Gastrocnemius medialis (tissue), 4 donors: Measurements from ENCODE around the gene DIP2C. TPM values are rescaled to one million over a fixed set of nuclear protein-coding genes. Genes with fewer than 3 reads are reported as not detected.

Experiments used
- ATAC-seq, 2 donors: fragments of 150-250 bp; one replicate each; pipeline ENCODE4 v1.9.1; 2016
- DNase-seq, 2 donors: peaks; one replicate each; pipeline ENCODE4 v3.0.0-alpha.2; 2019
- H3K27ac ChIP-seq, 4 donors: fragments of 200-600 bp; sonication (generic); 1 replicate in 1 of 4; 2 replicates in 3 of 4; pipeline ENCODE4 v1.5.1; 2016 to 2018; ENCODE audit warnings: mild to moderate bottlenecking in 2 of 4, moderate library complexity in 1 of 4
- H3K27me3 ChIP-seq, 3 donors: fragments of 200-600 bp; sonication (generic) in 2 of 3; 1 replicate in 1 of 3; 2 replicates in 2 of 3; pipeline versions ENCODE4 v1.5.1 to v1.6.0; 2016 to 2019; ENCODE audit warnings: mild to moderate bottlenecking in 1 of 3, moderate library complexity in 1 of 3
- H3K36me3 ChIP-seq, 2 donors: fragments of 200-600 bp; sonication (generic) in 1 of 2; one replicate each; pipeline ENCODE4 v1.5.1; 2017 to 2018
- H3K4me1 ChIP-seq, 2 donors: fragments of 200-600 bp; sonication (generic) in 1 of 2; one replicate each; pipeline ENCODE4 v1.5.1; 2016 to 2017; ENCODE audit warnings: mild to moderate bottlenecking in 2 of 2
- H3K4me3 ChIP-seq, 4 donors: fragments of 200-600 bp; sonication (generic) in 3 of 4; 1 replicate in 1 of 4; 2 replicates in 3 of 4; pipeline ENCODE4 v1.5.1; 2016 to 2019; ENCODE audit warnings: mild to moderate bottlenecking in 2 of 4
- H3K9me3 ChIP-seq, 3 donors: fragments of 200-600 bp; sonication (generic) in 2 of 3; 1 replicate in 1 of 3; 2 replicates in 2 of 3; pipeline ENCODE4 v1.5.1; 2016 to 2019
- POLR2A ChIP-seq, 2 donors: fragments of 450-650 bp; IDR thresholded peaks; one replicate each; pipeline ENCODE4 v1.6.1; 2017; ENCODE audit warnings: antibody characterized with exemption in 2 of 2, mild to moderate bottlenecking in 2 of 2, moderate library complexity in 2 of 2
- in situ Hi-C, 4 donors: fragments of 200-750 bp; cut with MboI; loops; one replicate each; pipeline versions ENCODE4 v1.15.0 to v1.8.0; 2017; ENCODE audit warnings: low sequenced_read_pairs in 4 of 4
- intact Hi-C: fragments of 100-400 bp; cut with DNase I; formaldehyde crosslinking; loops from one replicate; pipeline ENCODE4 v1.15.1; 2023; ENCODE audit warnings: low total_unique reads
- total RNA-seq, 4 donors: library from RNA; depleted of rRNA; stranded (reverse); fragments of >200 nt; gene quantifications; one replicate each; pipeline versions ENCODE4 v1.1.0 to v1.2.3, GENCODE V29; 2016
- TF ChIP-seq, protein P1 (sequence below), 5 experiments: fragments of 450-650 bp in 3 of 5; fragments of 200-600 bp in 2 of 5; sonication (generic) in 2 of 5; IDR thresholded peaks in 4 of 5; conservative IDR thresholded peaks in 1 of 5; 1 replicate in 4 of 5; 2 replicates in 1 of 5; pipeline ENCODE4 v1.5.1; 2016 to 2019; ENCODE audit warnings: antibody characterized with exemption in 5 of 5, mild to moderate bottlenecking in 3 of 5, moderate library complexity in 3 of 5

Gene DIP2C
- total RNA-seq, 4 donors from 2014 or later: 19.1 to 60.0 (median 30.2) TPM

DNA sequence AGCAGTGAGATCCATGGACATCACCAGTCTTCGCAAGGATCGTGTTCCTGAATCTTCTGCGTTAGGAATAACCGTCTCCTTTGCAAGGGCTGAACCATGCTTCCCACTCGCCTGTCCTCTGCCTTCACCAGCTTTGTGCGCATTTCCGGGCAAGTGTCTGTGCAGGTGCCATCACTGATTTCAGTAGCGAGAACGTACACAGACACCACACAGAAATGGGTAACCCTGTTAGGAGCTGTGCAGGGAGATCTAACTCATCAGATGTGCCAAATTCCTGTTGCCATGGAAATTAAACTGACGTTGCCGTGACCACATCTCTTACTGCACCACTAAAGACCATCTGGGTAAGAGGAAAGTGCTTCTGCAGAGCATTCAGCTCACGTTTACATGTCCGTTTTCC lies 146.3 kb downstream of the DIP2C start:
- in situ Hi-C loops: no loop called here
- ATAC-seq (no peak), DNase-seq (no peak)
- H3K27ac ChIP-seq: no peak overlapping the region
- no peaks in the 10 kb centered on the region for H3K36me3 ChIP-seq
- H3K4me1 ChIP-seq: no peaks in the 10 kb centered on the region
- no peak overlapping the region for H3K4me3 ChIP-seq
- intact Hi-C loops: no loop called here
- TF ChIP-seq, protein P1, sequence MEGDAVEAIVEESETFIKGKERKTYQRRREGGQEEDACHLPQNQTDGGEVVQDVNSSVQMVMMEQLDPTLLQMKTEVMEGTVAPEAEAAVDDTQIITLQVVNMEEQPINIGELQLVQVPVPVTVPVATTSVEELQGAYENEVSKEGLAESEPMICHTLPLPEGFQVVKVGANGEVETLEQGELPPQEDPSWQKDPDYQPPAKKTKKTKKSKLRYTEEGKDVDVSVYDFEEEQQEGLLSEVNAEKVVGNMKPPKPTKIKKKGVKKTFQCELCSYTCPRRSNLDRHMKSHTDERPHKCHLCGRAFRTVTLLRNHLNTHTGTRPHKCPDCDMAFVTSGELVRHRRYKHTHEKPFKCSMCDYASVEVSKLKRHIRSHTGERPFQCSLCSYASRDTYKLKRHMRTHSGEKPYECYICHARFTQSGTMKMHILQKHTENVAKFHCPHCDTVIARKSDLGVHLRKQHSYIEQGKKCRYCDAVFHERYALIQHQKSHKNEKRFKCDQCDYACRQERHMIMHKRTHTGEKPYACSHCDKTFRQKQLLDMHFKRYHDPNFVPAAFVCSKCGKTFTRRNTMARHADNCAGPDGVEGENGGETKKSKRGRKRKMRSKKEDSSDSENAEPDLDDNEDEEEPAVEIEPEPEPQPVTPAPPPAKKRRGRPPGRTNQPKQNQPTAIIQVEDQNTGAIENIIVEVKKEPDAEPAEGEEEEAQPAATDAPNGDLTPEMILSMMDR (IDR thresholded peaks at IDR 0.05 in 4 of 5, conservative IDR thresholded peaks at IDR 0.05 in 1 of 5): no peak
- no peak for TF ChIP-seq POLR2A (IDR thresholded peaks at IDR 0.05)
- no peaks in the 10 kb centered on the region for H3K27me3 ChIP-seq
- H3K9me3 ChIP-seq: no peaks in the 10 kb centered on the region

DNA sequence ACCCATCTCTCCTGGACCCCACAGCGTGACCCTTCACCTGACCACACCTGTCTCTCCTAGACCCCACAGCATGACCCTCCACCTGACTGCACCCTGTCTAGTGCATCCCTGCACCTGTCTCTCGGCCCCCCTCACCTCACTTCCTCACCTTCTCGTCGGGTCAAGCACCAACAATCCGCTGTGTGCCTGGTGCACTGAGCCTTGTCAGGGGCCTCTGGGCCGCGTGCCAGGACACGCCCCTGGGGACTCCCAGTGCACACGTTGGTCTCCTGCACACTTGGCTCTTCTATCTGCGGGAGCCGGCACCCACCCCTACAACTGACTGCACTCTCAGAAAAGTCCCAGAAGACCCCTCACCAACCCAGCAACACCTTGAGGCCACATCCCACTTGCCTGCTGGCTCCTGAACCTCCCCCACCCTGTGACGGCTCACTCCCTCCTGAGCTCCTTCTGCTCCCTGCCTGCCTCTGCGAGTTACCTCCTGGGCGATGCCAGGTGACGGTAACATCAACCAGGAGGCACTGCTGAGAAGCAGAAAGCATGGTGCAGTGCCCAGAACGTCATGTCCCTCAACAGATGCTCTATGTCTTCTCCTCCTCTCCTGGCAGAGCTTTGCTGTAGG lies 147.6 kb downstream of the DIP2C start:
- intact Hi-C loops (no loop called here), in situ Hi-C loops (no loop called here)
- H3K4me1 ChIP-seq: no peaks in the 10 kb centered on the region
- no peak for ATAC-seq
- H3K27me3 ChIP-seq: no peaks in the 10 kb centered on the region
- TF ChIP-seq POLR2A (IDR thresholded peaks at IDR 0.05): no peak
- TF ChIP-seq, protein P1 (IDR thresholded peaks at IDR 0.05 in 4 of 5, conservative IDR thresholded peaks at IDR 0.05 in 1 of 5): no peak
- no peak overlapping the region for H3K27ac ChIP-seq
- H3K4me3 ChIP-seq: no peak overlapping the region
- DNase-seq: no peak
- no peaks in the 10 kb centered on the region for H3K9me3 ChIP-seq
- H3K36me3 ChIP-seq: no peaks in the 10 kb centered on the region

DNA sequence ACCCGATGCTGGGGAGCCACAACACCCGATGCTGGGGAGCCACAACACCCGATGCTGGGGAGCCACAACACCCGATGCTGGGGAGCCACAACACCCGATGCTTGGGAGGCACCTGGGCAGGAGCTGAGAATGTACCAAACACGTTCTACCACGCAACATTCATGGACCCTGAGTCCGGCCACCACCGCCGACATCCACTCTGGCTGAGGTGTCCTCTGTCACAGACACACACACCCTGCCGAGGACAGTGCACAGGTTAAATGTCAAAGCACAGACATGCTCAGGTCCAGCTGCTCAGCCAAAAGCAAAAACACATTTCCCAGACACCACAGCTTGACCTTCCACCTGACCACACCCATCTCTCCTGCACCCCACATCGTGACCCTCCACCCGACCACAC lies 148.4 kb downstream of the DIP2C start:
- peaks cover 0 to 4% of the 10 kb centered on the region in 2 donors for H3K4me1 ChIP-seq
- H3K9me3 ChIP-seq: no peaks in the 10 kb centered on the region
- no peak for DNase-seq
- no peak for ATAC-seq
- no peak overlapping the region for H3K27ac ChIP-seq
- TF ChIP-seq, protein P1 (IDR thresholded peaks at IDR 0.05 in 4 of 5, conservative IDR thresholded peaks at IDR 0.05 in 1 of 5): no peak
- H3K27me3 ChIP-seq: no peaks in the 10 kb centered on the region
- intact Hi-C loops (no loop called here), in situ Hi-C loops (no loop called here)
- H3K36me3 ChIP-seq: no peaks in the 10 kb centered on the region
- H3K4me3 ChIP-seq: no peak overlapping the region

DNA sequence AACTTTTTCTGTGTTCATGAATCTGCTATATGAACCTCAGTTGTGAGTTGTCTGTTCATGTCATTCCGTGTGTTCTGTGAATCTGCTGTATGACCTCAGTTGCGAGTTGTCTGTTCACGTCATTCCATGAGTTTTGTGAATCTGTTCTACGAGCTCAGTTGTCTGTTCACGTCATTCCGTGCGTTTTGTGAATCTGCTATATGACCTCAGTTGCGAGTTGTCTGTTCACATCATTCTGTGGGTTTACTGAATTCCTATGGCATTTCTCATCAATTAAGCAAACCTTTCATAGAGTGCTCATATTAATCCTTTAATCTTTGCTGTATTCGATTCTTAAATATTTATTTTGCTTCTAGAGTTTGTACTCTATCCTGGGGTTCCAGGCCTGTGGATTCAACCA lies 150.6 kb downstream of the DIP2C start:
- no peaks in the 10 kb centered on the region for H3K9me3 ChIP-seq
- no peaks in the 10 kb centered on the region for H3K36me3 ChIP-seq
- no peak for TF ChIP-seq POLR2A (IDR thresholded peaks at IDR 0.05)
- TF ChIP-seq, protein P1 (IDR thresholded peaks at IDR 0.05 in 4 of 5, conservative IDR thresholded peaks at IDR 0.05 in 1 of 5): no peak
- H3K27ac ChIP-seq: no peak overlapping the region
- no peak overlapping the region for H3K4me3 ChIP-seq
- peaks cover 0 to 11% of the 10 kb centered on the region in 2 donors for H3K4me1 ChIP-seq
- H3K27me3 ChIP-seq: no peaks in the 10 kb centered on the region
- intact Hi-C loops: no loop called here
- no peak for DNase-seq
- ATAC-seq: no peak
- in situ Hi-C loops: no loop called here

DNA sequence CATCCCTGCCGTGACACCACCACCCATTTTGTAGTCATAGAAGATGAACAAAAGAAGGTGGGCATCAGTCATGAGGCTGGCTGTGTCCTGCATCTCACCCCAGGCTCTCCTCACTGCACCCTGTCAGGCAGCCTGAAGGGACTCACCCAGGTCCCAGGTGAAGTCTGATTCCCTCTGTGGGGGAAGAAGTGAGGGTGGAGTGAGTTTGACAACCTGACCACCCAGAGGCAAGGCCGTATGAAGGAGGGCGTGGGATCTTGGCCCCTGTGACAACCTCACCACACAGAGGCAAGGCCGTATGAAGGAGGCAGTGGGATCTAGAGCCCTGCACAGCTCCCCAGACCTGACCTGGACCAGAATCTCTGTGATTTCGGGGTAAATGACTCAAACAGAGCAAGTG lies 152.5 kb downstream of the DIP2C start:
- Histone ChIP-seq H3K27ac (no peak overlapping the region), H3K36me3 (no peaks in the 10 kb centered on the region), H3K9me3 (no peaks in the 10 kb centered on the region), H3K27me3 (no peaks in the 10 kb centered on the region), H3K4me1 (peaks cover 0 to 11% of the 10 kb centered on the region in 2 donors), H3K4me3 (no peak overlapping the region)
- intact Hi-C loops (no loop called here), in situ Hi-C loops (no loop called here)
- TF ChIP-seq POLR2A (IDR thresholded peaks at IDR 0.05): no peak
- TF ChIP-seq, protein P1 (IDR thresholded peaks at IDR 0.05 in 4 of 5, conservative IDR thresholded peaks at IDR 0.05 in 1 of 5): no peak
- no peak for DNase-seq
- ATAC-seq: no peak
